HepG2 (cell line): ENCODE measurements around the gene NCOA6. TPM values are rescaled to one million over a fixed set of nuclear protein-coding genes. Genes with fewer than 3 reads are reported as not detected.

Experiments used
- BORCS8-MEF2B ChIP-seq: sonication (generic); formaldehyde crosslinking; IDR thresholded peaks from 2 replicates; pipeline ENCODE4 v1.8.0; 2022; ENCODE audit warnings: mild to moderate bottlenecking, missing genetic modification reagents
- CC2D1A ChIP-seq: sonication (generic); formaldehyde crosslinking; IDR thresholded peaks from 2 replicates; pipeline ENCODE4 v1.8.1; 2023; ENCODE audit warnings: mild to moderate bottlenecking, missing genetic modification reagents
- CENPT ChIP-seq: sonication (generic); formaldehyde crosslinking; IDR thresholded peaks from 2 replicates; pipeline ENCODE4 v1.8.0; 2022; ENCODE audit warnings: low read depth, mild to moderate bottlenecking, moderate library complexity, missing genetic modification reagents
- FOXA3 ChIP-seq: IDR thresholded peaks from 2 replicates; pipeline ENCODE4 v1.6.1; 2016; ENCODE audit warnings: missing genetic modification reagents, missing compliant biosample characterization
- HNF4G ChIP-seq, 2 experiments: sonication (generic) in 1 of 2; formaldehyde crosslinking in 1 of 2; IDR thresholded peaks; 2 replicates each; pipeline versions ENCODE4 v1.4.0 to v1.6.1; 2011 to 2020; ENCODE audit warnings: borderline replicate concordance in 2 of 2, low read depth in 2 of 2, mild to moderate bottlenecking in 2 of 2, low read length in 1 of 2, missing genetic modification reagents in 1 of 2, moderate library complexity in 1 of 2
- KDM1A ChIP-seq: IDR thresholded peaks from 2 replicates; pipeline ENCODE4 v1.6.1; 2016; ENCODE audit warnings: missing compliant biosample characterization
- KDM5B ChIP-seq: sonication (generic); formaldehyde crosslinking; IDR thresholded peaks from 2 replicates; pipeline ENCODE4 v1.4.0; 2020; ENCODE audit warnings: missing genetic modification reagents, mild to moderate bottlenecking, borderline replicate concordance
- NCOR1 ChIP-seq: fragments of 200-600 bp; sonication (generic); IDR thresholded peaks from 2 replicates; pipeline ENCODE4 v1.7.0; 2017; ENCODE audit warnings: antibody characterized with exemption, low read length, borderline replicate concordance
- NFIC ChIP-seq: IDR thresholded peaks from 2 replicates; pipeline ENCODE4 v1.6.1; 2012; ENCODE audit warnings: mild to moderate bottlenecking, low read length, inconsistent platforms
- NR3C1 ChIP-seq: sonication (generic); formaldehyde crosslinking; IDR thresholded peaks from 2 replicates; pipeline ENCODE4 v1.4.0; 2020; ENCODE audit warnings: missing genetic modification reagents
- RBFOX2 ChIP-seq: fragments of 200-400 bp; formaldehyde crosslinking; IDR thresholded peaks from 2 replicates; pipeline ENCODE4 v1.6.1; 2017; ENCODE audit warnings: low read depth, mild to moderate bottlenecking, low read length
- ZBTB7A ChIP-seq: sonication (generic); formaldehyde crosslinking; IDR thresholded peaks from 2 replicates; pipeline ENCODE4 v1.8.0; 2022; ENCODE audit warnings: mild to moderate bottlenecking, missing genetic modification reagents
- ZFP36L1 ChIP-seq: sonication (generic); formaldehyde crosslinking; IDR thresholded peaks from 2 replicates; pipeline ENCODE4 v1.8.0; 2022; ENCODE audit warnings: mild to moderate bottlenecking, missing genetic modification reagents, moderate library complexity
- ZNF24 ChIP-seq: fragments of 450-650 bp; IDR thresholded peaks from 2 replicates; pipeline ENCODE4 v1.6.1; 2017; ENCODE audit warnings: antibody characterized with exemption, mild to moderate bottlenecking
- ZNF331 ChIP-seq: sonication (generic); formaldehyde crosslinking; IDR thresholded peaks from 2 replicates; pipeline ENCODE4 v1.4.0; 2020; ENCODE audit warnings: missing genetic modification reagents
- ZNF550 ChIP-seq: sonication (generic); formaldehyde crosslinking; IDR thresholded peaks from 2 replicates; pipeline ENCODE4 v1.4.0; 2020; ENCODE audit warnings: mild to moderate bottlenecking, missing genetic modification reagents, borderline replicate concordance
- ZNF644 ChIP-seq: IDR thresholded peaks from 2 replicates; pipeline ENCODE4 v1.6.1; 2016; ENCODE audit warnings: low read depth
- ZNF737 ChIP-seq: sonication (generic); formaldehyde crosslinking; IDR thresholded peaks from 2 replicates; pipeline ENCODE4 v1.5.0; 2020; ENCODE audit warnings: missing genetic modification reagents, mild to moderate bottlenecking, borderline replicate concordance
- ZNF749 ChIP-seq: sonication (generic); formaldehyde crosslinking; IDR thresholded peaks from 2 replicates; pipeline ENCODE4 v1.8.0; 2022; ENCODE audit warnings: mild to moderate bottlenecking, missing genetic modification reagents, moderate library complexity, borderline replicate concordance
- polyA plus RNA-seq, 8 experiments: library from polyadenylated mRNA; depleted of rRNA in 3 of 8; stranded (reverse) in 7 of 8; unstranded in 1 of 8; fragments of >200 nt; fragmentation: Illumina TruSeq in 4 of 8; extraction: Trizol in 4 of 8; gene quantifications; 2 replicates each; pipeline versions ENCODE4 v1.2.1 to v1.2.3, GENCODE V29; 2011 to 2016; ENCODE audit warnings: low read depth in 4 of 8, missing spikeins in 1 of 8, mixed read lengths in 1 of 8; ENCODE audit not compliant: insufficient read depth in 1 of 8
- total RNA-seq, 5 experiments: library from RNA; depleted of rRNA; stranded (reverse); fragments of >200 nt; fragmentation: Illumina TruSeq; extraction: Trizol; gene quantifications; 2 replicates each; pipeline ENCODE4 v1.2.3, GENCODE V29; 2016; ENCODE audit warnings: low read depth in 1 of 5
- TF ChIP-seq, protein P1 (sequence below), 2 experiments: sonication (generic) in 1 of 2; formaldehyde crosslinking in 1 of 2; IDR thresholded peaks; 2 replicates each; pipeline versions ENCODE4 v1.4.0 to v1.6.1; 2016 to 2020; ENCODE audit warnings: borderline replicate concordance in 1 of 2, low read depth in 1 of 2, mild to moderate bottlenecking in 1 of 2, missing genetic modification reagents in 1 of 2
- TF ChIP-seq, protein P2 (sequence below): sonication (generic); formaldehyde crosslinking; IDR thresholded peaks from 2 replicates; pipeline ENCODE4 v1.5.1; 2020; ENCODE audit warnings: mild to moderate bottlenecking, missing genetic modification reagents

Gene NCOA6
- total and polyA plus RNA-seq, 2 of the 13 experiments (the other 11 are each of a cell fraction or from before 2014, with no cell fraction given): 11.2 to 29.3 TPM

DNA sequence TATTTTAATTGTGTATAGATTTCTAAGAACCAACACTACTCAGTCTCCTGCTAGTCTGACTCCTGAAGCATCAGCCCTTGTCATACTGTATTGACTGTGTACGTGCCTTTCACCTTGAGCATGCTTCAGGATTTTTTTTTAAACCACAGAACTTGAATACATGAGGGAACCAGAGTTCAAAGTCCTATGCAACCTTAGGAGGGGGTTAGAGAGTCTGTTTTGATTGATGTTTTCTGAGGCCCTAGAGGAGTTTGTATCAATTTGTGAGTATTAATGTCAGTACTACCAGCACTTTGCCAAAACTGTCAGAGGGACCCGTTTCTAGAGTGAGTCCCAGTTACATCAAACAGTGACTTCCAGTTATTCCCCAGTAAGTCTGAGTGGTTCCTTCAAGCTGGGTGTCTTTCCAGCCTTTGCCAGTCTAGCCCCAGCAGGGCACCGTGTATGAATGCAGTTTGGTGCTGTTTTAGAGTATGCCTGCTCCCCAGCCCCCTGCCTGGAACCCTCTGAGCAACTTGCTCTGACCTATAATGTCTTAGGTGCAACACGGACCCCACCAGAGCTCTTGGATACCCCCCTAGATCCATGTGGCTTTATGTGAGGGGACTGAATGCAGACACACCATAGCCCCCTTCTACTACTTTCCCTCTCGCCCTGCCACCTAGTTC, 112.8 kb downstream of the NCOA6 start (continued):
- TF ChIP-seq NFIC (peak; percentile 57; the same call in 1 of the 2 replicates), ZNF737 (CRISPR knock-in tag) (no peak), ZNF331 (CRISPR knock-in tag) (peak; percentile 55; the same call in 1 of the 2 replicates), RBFOX2 (no peak), ZFP36L1 (no peak; the same call in 1 of the 2 replicates), NCOR1 (peak; percentile 89), HNF4G (IDR thresholded peaks at IDR 0.05; ENCODE audit: borderline replicate concordance, low read depth, low read length) (peak; percentile 76), HNF4G (CRISPR knock-in tag; IDR thresholded peaks at IDR 0.05; ENCODE audit: borderline replicate concordance, low read depth) (peak; percentile 82; the same call in 1 of the 2 replicates), KDM1A (CRISPR knock-in tag) (0 out of 2 replicates have a peak, but pooled peaks have one; percentile 41), BORCS8-MEF2B (CRISPR knock-in tag) (peak; percentile 59; the same call in 1 of the 2 replicates), ZNF749 (CRISPR knock-in tag) (peak; percentile 56; the same call in 1 of the 2 replicates), CC2D1A (CRISPR knock-in tag) (0 out of 2 replicates have a peak, but pooled peaks have one; percentile 82), ZBTB7A (CRISPR knock-in tag) (no peak), CENPT (CRISPR knock-in tag) (peak; percentile 87; the same call in 1 of the 2 replicates), ZNF550 (no peak), NR3C1 (CRISPR knock-in tag) (no peak), FOXA3 (CRISPR knock-in tag) (peak; percentile 81), ZNF24 (peak; percentile 84), KDM5B (CRISPR knock-in tag) (0 out of 2 replicates have a peak, but pooled peaks have one; percentile 36), ZNF644 (CRISPR knock-in tag) (no peak; the same call in 1 of the 2 replicates)
- TF ChIP-seq, protein P1, sequence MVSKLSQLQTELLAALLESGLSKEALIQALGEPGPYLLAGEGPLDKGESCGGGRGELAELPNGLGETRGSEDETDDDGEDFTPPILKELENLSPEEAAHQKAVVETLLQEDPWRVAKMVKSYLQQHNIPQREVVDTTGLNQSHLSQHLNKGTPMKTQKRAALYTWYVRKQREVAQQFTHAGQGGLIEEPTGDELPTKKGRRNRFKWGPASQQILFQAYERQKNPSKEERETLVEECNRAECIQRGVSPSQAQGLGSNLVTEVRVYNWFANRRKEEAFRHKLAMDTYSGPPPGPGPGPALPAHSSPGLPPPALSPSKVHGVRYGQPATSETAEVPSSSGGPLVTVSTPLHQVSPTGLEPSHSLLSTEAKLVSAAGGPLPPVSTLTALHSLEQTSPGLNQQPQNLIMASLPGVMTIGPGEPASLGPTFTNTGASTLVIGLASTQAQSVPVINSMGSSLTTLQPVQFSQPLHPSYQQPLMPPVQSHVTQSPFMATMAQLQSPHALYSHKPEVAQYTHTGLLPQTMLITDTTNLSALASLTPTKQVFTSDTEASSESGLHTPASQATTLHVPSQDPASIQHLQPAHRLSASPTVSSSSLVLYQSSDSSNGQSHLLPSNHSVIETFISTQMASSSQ (IDR thresholded peaks at IDR 0.05; ENCODE audit: low read depth): 0 out of 2 replicates have a peak, but pooled peaks have one; percentile 11
- TF ChIP-seq, protein P1 (CRISPR knock-in tag; IDR thresholded peaks at IDR 0.05; ENCODE audit: borderline replicate concordance): no peak
- TF ChIP-seq, protein P2, sequence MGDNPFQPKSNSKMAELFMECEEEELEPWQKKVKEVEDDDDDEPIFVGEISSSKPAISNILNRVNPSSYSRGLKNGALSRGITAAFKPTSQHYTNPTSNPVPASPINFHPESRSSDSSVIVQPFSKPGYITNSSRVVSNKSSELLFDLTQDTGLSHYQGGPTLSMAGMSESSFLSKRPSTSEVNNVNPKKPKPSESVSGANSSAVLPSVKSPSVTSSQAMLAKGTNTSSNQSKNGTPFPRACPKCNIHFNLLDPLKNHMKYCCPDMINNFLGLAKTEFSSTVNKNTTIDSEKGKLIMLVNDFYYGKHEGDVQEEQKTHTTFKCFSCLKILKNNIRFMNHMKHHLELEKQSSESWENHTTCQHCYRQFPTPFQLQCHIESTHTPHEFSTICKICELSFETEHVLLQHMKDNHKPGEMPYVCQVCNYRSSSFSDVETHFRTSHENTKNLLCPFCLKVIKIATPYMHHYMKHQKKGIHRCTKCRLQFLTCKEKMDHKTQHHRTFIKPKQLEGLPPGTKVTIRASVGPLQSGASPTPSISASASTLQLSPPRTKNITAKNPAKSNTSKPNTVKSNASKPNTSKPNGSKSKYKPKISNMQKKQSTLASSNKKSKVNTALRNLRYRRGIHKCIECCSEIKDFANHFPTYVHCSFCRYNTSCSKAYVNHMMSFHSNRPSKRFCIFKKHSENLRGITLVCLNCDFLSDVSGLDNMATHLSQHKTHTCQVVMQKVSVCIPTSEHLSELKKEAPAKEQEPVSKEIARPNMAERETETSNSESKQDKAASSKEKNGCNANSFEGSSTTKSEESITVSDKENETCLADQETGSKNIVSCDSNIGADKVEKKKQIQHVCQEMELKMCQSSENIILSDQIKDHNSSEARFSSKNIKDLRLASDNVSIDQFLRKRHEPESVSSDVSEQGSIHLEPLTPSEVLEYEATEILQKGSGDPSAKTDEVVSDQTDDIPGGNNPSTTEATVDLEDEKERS (CRISPR knock-in tag): no peak
